Left lung (tissue), 10 donors: ENCODE measurements around the gene GMDS. TPM values are rescaled to one million over a fixed set of nuclear protein-coding genes. Genes with fewer than 3 reads are reported as not detected.

ENCODE experiments used
- ATAC-seq: fragments of 200-7000 bp; cut with Tn5 transposase; one replicate; pipeline ENCODE4 v1.9.1; 2020; ENCODE audit warnings: moderate library complexity
- DNase-seq, 4 donors: peaks; one replicate each; pipeline ENCODE4 v3.0.0-alpha.2; 2013 to 2020
- H3K27ac ChIP-seq, 2 donors: fragments of 200-600 bp; sonication (generic) in 1 of 2; one replicate each; pipeline versions ENCODE4 v1.5.0 to v1.8.0; 2020 to 2021
- H3K27me3 ChIP-seq, 2 donors: fragments of 200-600 bp; sonication (generic) in 1 of 2; one replicate each; pipeline versions ENCODE4 v1.5.0 to v1.8.0; 2020 to 2021
- H3K36me3 ChIP-seq, 2 donors: fragments of 200-600 bp; sonication (generic) in 1 of 2; one replicate each; pipeline versions ENCODE4 v1.5.0 to v1.8.0; 2020 to 2021
- H3K4me1 ChIP-seq, 2 donors: fragments of 200-600 bp; one replicate each; pipeline ENCODE4 v1.8.0; 2021
- H3K4me3 ChIP-seq, 2 donors: fragments of 200-600 bp; sonication (generic) in 1 of 2; one replicate each; pipeline versions ENCODE4 v1.5.0 to v1.8.0; 2020 to 2021; ENCODE audit warnings: mild to moderate bottlenecking in 1 of 2
- H3K9me3 ChIP-seq, 2 donors: fragments of 200-600 bp; sonication (generic) in 1 of 2; one replicate each; pipeline versions ENCODE4 v1.5.0 to v1.8.0; 2020 to 2021
- CTCF ChIP-seq, 2 donors: fragments of 200-600 bp; sonication (generic) in 1 of 2; IDR thresholded peaks; one replicate each; pipeline versions ENCODE4 v1.5.0 to v1.8.0; 2021; ENCODE audit warnings: antibody characterized with exemption in 2 of 2
- intact Hi-C, 2 donors: fragments of 100-400 bp; cut with DNase I; formaldehyde crosslinking; loops; one replicate each; pipeline versions ENCODE4 v1.11.2 to v1.14.2; 2022
- polyA plus RNA-seq, 6 donors: library from polyadenylated mRNA; unstranded; fragments of 120-200 nt; gene quantifications; one replicate each; pipeline ENCODE4 v1.2.1, GENCODE V29; 2013; ENCODE audit not compliant: insufficient read length in 6 of 6
- total RNA-seq, 2 donors: library from RNA; stranded (reverse); fragmentation: NEBNext Ultra II Directional; extraction: Animal tissue kit (Norgen Biotek cat#: 25700); gene quantifications; one replicate each; pipeline ENCODE4 v1.2.1, GENCODE V29; 2021
- donor health status: DM: no; HTN: yes; CAD: no.
- donor health status: DM: no; HTN: no; CAD: no.

Gene GMDS
- total and polyA plus RNA-seq, 8 donors = 16.5 to 25.4 (median 21.2) TPM

- H3K36me3 ChIP-seq = no peaks in the 10 kb centered on the region
- no peak for TF ChIP-seq CTCF (IDR thresholded peaks at IDR 0.05)
- H3K27ac ChIP-seq = peak overlapping the region in 1 of 2 donors; percentile 33
- DNase-seq (peak in 2 of 4 donors; percentile 49 to 62), ATAC-seq (peak; percentile 89)
- intact Hi-C loops = loop anchor here in 1 of 2 donors (10.0 kb wide), 1 partner anchor 82 kb away; the partner anchor contains the start of gene FOXC1
- H3K9me3 ChIP-seq = no peaks in the 10 kb centered on the region
- H3K4me1 ChIP-seq = peaks cover 12 to 14% of the 10 kb centered on the region in 2 donors
- H3K27me3 ChIP-seq = no peaks in the 10 kb centered on the region
- no peak overlapping the region for H3K4me3 ChIP-seq
Observed at GRCh38 chr6:1686117-1687098, 559.0 kb downstream of the GMDS start.

- Histone ChIP-seq H3K9me3 (no peaks in the 10 kb centered on the region), H3K4me1 (peaks cover 0 to 2% of the 10 kb centered on the region in 2 donors), H3K27ac (no peak overlapping the region), H3K27me3 (no peaks in the 10 kb centered on the region), H3K4me3 (no peak overlapping the region), H3K36me3 (no peaks in the 10 kb centered on the region)
- ATAC-seq (peak; percentile 70), DNase-seq (no peak)
- intact Hi-C loops = loop anchor here in 1 of 2 donors (10.0 kb wide), 1 partner anchor 75 kb away; the partner anchor contains the start of gene FOXC1
- no peak for TF ChIP-seq CTCF (IDR thresholded peaks at IDR 0.05)
Observed at GRCh38 chr6:1679688-1680068, 565.7 kb downstream of the GMDS start.

- H3K4me1 ChIP-seq = peaks cover 0 to 2% of the 10 kb centered on the region in 2 donors
- no peaks in the 10 kb centered on the region for H3K9me3 ChIP-seq
- H3K27me3 ChIP-seq = no peaks in the 10 kb centered on the region
- no peak for TF ChIP-seq CTCF (IDR thresholded peaks at IDR 0.05)
- ATAC-seq (peak; percentile 51), DNase-seq (no peak)
- no peak overlapping the region for H3K4me3 ChIP-seq
- no peak overlapping the region for H3K27ac ChIP-seq
- no peaks in the 10 kb centered on the region for H3K36me3 ChIP-seq
- intact Hi-C loops = no loop called here
Observed at GRCh38 chr6:1679031-1679687, 566.2 kb downstream of the GMDS start.

GRCh38 chr6:1678201-1678600 is 567.2 kb downstream of the GMDS start:
- peaks cover under 1 to 2% of the 10 kb centered on the region in 2 donors for H3K4me1 ChIP-seq
- DNase-seq = no peak
- ATAC-seq = no peak
- no peaks in the 10 kb centered on the region for H3K9me3 ChIP-seq
- H3K4me3 ChIP-seq = no peak overlapping the region
- no peaks in the 10 kb centered on the region for H3K27me3 ChIP-seq
- no peaks in the 10 kb centered on the region for H3K36me3 ChIP-seq
- intact Hi-C loops = no loop called here
- no peak overlapping the region for H3K27ac ChIP-seq
- TF ChIP-seq CTCF (IDR thresholded peaks at IDR 0.05) = no peak

GRCh38 chr6:1672379-1672778 is 573.0 kb downstream of the GMDS start:
- Histone ChIP-seq H3K9me3 (no peaks in the 10 kb centered on the region), H3K27ac (no peak overlapping the region), H3K36me3 (no peaks in the 10 kb centered on the region), H3K4me3 (no peak overlapping the region), H3K27me3 (no peaks in the 10 kb centered on the region), H3K4me1 (peaks cover 0 to 6% of the 10 kb centered on the region in 2 donors)
- DNase-seq = no peak
- no peak for ATAC-seq
- intact Hi-C loops = no loop called here
- no peak for TF ChIP-seq CTCF (IDR thresholded peaks at IDR 0.05)
